DMS114 treated with DMSO at 0.1 percent for 48 hours (cell line): ENCODE measurements around the gene ITPKA.

Experiments
- DNase-seq: peaks from one replicate; lab custom pipeline; 2025; ENCODE audit not compliant: unreplicated experiment; lab: John Stamatoyannopoulos, UW

Gene ITPKA

DNA sequence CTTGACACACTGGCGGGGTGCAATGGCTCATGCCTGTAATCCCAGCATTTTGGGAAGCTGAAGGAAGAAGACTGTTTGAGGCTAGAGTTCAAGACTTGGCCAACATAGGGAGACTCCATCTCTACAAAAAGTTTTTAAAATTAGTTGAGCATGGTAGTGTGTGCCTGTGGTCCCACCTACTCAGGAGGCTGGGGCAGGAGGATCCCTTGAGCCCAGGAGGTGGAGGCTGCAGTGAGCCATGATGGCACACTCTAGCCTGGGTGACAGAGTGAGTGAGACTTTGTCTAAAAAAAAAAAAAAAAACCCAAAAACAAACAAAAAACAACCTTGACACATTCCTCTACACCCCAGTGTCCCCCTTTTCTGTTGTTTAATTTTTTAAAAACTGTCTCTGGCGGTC is 4.0 kb upstream of the ITPKA start:
- DNase-seq: no peak

DNA sequence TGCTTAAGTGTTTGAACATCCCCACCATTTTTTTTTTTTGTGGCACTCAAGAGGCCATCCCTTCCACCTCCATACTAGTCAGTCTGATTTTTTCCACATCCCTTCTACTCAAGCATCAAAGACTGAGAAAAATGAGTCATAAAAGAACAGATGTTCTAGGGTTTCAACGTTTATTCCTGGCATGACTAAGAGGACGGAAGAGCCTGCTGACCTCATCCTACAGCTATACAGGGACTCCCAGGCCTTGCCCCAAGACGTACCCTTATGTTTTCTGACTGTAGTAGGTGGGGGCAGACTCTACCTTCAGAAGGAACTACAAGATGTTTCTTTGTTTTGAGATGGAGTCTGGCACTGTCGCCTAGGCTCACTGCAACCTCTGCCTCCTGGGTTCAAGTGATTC is 3.3 kb upstream of the ITPKA start:
- no peak for DNase-seq

DNA sequence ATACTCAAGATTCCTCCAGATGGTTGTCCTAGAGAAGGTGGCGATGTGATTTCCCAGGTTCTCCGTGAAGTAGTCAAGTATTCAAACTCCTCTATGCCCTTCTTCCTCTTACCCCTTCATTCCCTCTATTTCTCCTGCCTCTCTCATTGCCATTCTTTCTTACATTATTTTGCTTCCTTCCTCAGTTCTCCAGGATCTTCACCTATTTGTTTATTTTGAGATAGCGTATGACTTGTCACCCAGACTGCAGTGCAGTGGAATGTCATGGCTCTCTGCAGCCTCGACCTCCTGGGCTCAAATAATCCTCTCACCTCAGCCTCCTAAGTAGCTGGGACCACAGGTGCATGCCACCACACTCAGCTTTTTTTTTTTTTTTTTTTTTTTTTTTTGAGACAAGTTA is 1.8 kb upstream of the ITPKA start:
- DNase-seq: no peak

DNA sequence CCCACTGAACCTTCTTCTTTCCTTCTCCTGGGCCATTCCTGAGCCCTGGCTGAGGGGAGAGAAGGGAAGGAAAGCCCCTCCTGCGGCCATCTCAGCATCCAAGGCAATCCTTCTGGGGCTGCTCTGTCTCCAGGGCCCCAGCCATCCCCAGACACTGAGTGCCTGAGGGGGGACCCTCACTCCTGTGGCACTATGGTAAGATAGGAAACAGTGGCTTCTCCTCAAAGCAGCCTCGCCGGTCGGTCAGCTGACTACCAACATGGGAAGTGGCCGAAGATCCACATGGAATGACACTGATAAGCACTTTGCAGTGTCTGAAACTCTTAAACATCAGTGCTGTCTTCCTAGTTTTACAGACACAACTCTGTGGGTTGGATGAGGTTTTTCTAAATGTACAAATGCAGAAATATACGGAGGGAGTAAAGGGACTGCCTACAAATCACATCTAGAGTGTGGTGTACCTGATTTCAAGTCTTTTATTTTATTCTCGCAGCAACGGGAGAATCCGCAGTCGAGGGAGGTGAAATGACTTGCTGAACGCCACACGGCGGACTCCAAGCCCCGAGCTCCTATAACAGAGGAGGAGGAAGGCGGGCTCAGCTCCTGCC is 973 bp upstream of the ITPKA start:
- DNase-seq: no peak

DNA sequence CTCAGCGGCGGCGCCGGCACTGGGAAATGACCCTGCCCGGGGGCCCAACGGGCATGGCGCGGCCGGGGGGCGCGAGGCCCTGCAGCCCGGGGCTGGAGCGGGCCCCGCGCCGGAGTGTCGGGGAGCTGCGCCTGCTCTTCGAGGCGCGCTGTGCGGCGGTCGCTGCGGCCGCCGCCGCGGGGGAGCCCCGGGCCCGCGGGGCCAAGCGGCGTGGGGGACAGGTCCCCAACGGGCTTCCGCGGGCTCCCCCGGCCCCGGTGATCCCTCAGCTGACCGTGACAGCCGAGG is 172 bp downstream of the ITPKA start:
- no peak for DNase-seq

DNA sequence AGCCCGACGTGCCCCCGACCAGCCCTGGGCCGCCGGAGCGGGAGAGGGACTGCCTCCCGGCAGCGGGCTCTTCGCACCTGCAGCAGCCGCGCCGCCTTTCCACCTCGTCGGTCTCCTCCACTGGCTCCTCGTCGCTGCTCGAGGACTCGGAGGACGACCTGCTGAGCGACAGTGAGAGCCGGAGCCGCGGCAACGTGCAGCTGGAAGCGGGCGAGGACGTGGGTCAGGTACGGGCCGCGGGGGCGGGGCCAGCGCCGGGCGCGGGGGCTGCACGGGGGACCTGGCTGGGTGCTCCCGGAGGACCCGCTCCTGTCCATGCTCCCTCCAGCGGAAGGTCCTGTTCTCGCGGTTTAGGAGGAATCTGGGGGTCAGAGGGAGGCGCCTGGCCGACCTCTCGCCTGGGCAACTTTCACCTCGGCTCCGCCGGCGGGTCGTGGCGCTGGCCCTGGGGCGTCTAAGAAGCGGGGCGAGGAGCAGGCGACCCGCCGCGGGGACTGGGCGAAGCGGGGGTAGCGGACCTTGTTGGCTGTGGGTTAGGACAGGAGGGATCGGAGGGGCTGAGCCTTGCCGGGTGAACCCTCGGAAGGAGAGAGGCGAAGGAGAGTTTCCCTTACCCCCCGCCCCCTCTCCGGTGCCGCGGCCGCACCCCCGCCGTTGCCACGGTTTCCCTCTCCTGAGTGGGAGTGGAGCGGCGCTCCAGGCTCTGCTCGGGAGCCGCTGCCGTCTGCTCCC is 682 bp downstream of the ITPKA start:
- DNase-seq: no peak

DNA sequence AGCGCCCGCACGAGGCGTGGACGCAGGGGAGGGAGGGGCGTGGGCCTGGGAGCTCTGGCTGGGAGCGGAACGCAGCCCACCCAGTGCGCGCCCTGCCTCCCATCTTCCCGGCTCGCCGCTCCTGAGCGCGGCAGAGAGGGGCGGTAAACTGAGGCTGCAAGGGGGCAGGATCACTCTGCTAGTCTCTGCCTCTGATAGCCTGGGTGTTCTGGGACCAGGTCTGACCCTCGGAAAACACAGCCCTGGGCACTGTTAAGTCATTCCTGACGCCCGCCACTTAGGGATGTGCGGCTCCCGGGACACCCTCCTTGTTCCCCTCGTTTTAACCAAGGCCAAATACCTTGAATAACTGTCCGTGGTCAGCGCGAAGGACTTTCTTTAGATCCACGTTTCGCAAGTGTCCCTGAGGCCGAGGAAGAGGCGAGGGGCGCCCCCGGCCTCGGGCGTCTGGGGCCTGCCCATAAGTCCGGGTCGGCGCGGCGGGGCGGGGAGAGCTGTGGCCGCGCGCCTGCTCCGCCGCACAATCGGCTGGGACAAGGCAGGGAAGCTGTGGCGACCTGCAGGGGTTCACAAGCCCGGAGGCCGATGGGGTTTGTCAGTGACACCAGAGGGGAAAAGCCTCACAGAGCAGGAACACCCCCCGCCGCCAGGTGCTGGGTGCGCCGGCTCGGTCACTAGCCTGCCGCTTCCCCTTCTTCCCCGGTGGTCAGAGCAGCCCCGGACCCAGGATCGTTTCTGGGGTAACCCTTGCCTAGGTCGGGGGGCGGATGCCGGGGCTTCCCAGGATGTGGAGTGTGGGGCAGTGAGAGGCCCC is 1.5 kb downstream of the ITPKA start:
- no peak for DNase-seq

DNA sequence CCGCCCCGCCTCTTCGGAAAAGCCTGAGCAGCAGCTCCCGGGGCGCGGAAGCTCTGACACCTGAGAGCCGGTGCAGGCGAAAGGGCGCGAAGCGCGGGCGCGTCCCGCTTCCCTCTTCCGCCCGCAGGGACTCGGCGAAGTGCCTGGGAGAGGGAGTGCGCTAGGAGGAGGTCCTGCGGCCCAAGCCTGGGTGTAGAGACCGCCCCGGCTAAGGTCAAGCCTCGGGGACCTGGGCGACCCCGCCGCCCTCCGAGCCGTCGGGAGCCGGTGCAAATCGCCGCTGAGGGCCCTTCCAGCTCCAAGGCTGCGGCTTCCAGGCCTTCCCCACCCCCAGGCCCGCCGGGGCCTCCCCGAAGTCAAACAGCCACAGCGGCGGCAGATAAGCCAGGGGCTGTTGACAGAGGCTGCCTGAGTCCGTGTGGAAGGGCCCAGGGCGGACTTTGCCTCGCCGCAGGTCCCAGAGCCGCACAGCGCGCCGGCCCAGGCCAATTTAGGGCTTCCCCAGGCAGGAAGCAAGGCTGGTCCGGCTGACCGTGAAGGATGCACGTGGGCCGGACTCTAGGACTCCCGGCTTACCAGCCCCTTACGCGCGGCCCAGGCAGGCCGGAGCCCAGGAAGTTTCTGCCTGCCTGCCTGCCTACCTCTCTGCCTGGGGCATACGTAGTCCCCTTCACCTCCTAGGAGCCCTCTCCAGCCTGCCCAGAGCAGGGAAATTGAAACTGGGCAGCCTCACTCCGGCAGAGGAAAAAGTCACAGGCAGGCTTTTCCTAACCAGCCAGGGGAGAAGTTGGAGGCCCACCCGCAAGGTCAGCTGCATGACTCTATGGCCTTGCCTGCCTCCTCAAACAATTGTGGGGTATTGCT is 2.3 kb downstream of the ITPKA start:
- DNase-seq: no peak

DNA sequence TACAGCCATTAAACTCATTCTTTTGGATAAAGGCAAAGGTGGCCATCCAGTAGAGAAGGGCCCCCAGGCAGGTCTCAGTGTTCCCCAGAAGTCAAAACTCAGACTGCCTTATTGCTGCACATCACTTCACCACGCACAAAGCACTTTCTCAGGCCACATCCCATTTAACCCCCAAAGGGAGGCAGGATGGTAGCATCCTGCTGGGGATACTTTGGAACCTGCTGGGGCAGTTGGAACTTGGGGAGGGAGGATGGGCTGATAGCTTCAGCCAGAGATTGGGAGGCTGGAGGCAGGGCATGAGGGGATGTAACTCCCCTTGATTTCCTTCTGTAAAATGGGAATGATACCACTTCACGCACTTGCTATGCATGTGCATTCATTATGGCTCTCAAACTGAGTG is 5.0 kb downstream of the ITPKA start:
- no peak for DNase-seq

DNA sequence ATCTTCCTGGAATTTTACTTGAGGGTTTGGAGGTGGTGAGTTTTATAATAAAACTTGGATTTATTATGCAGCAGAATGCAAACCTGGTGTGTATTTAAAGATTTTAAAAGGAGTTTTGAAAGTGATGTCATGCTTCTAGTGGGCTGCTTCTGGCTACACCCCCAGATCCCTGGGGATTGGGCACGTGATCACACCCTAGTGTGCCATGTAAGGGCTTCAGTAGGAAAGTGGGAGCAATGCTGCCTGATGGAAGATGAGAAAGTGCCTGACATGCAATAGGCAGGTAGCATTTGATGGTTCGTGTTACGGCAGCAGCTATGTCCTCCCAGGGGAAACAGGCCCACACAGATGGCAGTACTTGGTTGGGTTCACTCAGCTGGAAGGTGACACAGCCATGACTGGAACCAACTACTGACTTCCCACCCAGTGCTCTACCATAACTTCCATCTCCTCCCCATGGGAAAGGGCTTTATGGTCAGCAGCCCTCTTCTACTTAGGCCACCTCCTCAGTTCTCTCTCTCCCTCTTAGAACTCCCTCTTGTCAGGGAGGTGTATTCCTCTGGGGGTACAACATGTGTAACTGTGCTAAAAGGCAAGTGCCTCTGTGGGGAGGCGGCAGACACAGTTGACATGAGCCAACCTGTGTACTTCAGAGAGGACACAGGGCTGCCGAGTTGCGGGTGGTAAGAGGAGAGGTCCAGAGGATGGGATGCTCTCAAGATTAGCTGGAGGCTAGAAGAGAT is 5.6 kb downstream of the ITPKA start:
- no peak for DNase-seq

DNA sequence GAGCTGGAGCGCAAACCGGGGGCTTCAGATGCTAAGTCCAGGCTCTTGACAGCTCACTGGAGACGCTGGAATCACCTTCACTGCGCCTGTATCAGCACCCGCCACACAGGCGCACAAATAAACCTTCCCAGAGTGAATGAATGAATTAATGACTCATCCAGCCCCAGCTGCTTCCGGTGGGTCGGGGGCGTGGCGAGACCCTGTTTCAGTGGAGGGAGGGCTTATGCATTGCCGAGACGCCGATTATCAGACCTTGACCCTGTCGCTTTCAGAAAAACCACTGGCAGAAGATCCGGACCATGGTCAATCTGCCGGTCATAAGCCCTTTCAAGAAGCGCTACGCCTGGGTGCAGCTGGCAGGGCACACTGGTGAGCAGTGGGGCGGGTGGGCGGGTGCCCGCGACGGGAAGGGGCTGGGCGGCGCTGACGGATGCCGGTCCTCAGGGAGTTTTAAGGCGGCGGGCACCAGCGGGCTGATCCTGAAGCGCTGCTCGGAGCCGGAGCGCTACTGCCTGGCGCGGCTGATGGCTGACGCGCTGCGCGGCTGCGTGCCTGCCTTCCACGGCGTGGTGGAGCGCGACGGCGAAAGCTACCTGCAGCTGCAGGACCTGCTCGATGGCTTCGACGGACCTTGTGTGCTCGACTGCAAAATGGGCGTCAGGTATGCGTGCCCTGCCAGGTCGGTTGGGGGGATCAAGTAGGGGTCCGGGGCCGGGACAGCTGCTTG is 7.7 kb downstream of the ITPKA start:
- DNase-seq: no peak

DNA sequence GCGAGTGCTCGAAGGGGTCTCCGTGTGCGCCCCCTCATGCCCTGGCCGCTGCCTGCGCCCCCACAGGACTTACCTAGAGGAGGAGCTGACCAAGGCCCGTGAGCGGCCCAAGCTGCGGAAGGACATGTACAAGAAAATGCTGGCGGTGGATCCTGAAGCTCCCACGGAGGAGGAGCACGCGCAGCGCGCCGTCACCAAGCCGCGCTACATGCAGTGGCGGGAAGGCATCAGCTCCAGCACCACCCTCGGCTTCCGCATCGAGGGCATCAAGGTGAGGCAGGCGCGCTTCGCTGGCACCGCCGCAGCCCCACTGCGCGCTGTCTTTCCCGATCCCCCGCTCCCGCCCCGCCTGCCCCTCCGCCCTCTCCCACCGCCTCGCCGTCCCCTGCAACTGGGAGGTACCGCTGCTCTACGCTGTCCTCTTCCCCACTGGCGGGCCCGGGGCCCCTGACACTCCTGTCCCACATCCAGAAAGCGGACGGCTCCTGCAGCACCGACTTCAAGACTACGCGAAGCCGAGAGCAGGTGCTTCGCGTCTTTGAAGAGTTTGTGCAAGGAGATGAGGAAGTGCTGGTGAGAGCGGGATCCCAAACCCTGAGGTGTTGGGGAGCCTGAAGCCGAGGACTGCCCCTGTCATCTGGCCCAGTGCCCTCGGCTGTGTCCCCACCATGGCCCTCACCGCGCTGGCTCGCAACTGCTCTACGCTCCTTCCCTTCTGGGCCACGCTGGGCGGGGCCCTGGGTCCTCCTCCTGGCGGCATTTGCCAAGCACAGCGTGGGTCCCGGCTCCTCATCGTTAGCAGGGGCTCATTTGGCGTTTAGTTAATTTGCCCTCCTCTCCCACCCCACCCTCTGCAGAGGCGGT is 8.5 kb downstream of the ITPKA start:
- DNase-seq: no peak

DNA sequence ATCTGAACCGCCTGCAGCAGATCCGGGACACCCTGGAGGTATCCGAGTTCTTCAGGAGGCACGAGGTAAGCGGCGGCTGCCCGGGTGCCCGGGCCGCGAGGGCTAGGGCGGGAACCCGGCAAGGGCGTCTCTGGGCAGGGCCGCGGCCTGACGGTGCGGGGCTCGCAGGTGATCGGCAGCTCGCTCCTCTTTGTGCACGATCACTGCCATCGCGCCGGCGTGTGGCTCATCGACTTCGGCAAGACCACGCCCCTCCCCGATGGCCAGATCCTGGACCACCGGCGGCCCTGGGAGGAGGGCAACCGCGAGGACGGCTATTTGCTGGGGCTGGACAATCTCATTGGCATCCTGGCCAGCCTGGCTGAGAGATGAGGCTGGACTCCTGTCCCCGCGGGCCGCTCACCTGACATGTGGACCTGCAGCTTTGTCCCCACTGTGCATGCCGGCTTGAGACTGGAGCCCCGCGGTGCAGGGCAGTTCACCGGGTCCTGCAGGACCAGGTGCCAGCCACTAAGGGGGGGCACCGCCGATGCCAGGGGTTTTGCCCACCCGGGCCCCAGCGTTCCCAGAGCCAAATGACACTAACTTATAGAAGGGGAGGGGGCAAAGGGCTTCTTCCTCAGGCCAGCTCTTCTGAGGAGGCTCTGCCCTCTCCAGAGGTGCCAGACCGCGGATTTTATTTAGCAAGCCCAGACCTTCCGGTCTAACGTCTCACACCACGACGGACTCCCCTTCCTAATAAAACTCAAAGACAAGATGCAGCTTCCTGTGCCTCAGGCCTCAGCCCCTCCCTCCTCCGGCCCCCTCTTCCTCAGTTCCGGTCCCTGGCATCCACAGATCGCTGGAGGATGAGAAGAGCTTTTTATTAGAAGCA is 9.4 kb downstream of the ITPKA start:
- DNase-seq: no peak

DNA sequence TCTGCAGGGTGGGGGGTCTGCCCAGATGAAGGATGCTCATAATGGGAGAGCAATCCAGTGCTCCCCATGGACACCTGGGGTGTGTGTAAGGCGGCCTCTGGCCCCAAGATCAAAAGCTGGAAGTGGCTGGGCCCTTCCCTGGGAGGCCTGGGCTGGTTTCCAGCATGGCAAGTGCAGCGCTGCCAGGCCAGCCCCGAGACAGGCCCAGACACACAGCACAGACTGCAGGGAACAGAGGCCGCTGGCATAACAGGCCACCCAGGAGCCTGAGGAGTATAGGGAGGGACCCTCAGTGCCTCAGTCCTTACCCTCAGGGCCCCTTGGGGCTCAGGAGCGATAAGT is 10.0 kb downstream of the ITPKA start:
- no peak for DNase-seq

DNA sequence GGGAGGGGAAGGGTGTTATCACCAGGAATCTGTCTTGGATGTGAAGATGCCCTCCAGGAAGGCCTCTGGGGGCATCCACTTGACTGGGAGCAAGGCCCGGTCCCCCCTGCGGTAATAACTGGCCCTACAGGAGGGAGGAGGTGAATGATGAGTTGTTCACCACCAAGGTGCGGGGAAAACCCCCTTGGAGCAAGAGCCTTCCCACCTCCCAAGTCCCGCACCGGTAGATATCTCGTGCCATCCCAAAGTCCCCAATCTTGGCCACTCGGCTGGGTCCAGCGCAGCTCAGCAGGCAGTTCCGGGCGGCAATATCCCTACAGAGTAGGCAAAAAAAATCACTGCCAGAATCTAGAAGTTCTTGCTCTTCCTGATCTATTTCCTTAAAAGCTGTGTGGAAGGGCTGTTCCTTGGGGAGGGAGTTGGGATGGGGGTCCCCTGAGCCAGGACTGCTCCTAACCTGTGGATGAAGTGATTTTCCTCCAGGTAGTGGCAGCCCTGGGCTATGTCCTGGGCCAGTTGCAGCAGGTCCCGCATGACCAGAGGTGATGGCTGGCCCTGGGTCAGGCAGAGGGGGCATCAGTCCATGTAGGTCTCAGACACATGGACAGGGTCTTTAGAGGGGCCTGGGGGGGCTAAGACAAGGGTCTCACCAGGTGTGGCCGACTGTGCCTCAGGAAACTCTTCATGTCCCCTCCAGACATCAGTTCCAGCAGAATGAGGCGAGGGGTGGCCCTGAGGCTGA is 11.2 kb downstream of the ITPKA start:
- no peak for DNase-seq

DNA sequence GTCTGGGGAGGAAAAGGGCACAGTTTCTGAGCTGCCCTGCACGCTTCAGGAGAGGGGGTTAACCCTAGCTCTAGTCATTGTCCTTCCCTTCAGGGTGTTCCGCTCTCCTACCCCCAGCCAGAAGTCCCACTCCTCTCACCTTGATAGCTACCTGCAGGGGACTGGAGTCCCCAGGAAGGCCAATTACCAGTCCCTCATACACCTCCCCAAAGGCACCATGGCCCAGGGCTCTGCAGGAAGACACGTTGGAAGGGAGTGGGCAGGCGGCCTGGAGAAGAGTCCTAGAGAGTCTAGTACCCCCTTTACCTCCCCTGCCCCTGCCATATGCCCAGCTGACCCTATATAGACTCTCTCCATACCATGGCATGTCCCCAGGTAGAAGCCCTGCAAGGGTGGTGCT is 12.1 kb downstream of the ITPKA start:
- no peak for DNase-seq

DNA sequence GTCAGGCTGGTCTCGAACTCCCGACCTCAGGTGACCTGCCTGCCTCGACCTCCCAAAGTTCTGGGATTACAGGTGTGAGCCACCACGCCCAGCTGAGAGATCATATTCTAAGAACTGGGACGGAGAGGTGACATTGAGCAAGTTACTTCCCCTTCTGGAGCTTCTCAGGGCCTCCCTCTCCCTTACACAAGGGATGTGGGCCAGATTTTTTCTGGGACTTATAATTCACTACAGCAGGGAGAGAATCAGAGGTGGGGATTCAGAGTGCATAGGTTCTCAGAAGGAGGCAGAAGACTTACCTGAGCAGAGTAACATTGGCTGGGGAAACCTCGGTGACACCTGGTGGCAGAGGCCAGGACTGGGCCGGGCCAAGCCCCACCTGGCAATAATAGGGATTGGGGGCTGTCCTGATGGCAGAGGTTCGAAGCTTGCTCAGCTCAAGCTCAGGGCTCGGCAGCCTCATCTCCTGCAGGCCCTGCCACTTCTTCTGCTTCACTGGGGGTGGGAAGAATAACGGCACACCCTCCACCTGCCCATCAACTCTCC is 13.2 kb downstream of the ITPKA start:
- DNase-seq: no peak
